Amygdala (tissue), 56 donors: ENCODE data around the gene DNAJC13.

ENCODE experiments used
- DNase-seq, 56 donors: peaks; one replicate each; lab custom pipeline; 2025; lab: John Stamatoyannopoulos, UW

Gene DNAJC13

DNA sequence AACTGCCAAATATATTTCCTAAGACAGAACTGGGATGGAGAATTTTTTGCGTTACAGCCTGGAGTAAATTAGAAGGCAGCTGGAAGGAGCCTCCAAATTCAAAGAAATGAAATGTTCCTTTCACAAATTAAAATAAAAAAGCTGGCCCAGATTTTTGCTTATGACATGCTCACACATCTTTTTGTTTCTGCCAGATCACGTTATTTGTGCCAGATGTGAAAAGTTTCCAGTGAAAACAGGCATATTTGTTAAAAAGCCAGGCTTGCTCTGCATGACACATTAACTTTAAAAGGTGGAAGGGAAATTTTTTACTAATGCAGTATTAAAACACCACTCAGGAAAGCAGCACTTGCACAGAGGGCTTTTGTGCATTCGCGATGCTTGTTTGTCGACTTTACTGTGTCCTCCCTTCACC lies 156.5 kb downstream of the DNAJC13 start:
- no peak for DNase-seq

DNA sequence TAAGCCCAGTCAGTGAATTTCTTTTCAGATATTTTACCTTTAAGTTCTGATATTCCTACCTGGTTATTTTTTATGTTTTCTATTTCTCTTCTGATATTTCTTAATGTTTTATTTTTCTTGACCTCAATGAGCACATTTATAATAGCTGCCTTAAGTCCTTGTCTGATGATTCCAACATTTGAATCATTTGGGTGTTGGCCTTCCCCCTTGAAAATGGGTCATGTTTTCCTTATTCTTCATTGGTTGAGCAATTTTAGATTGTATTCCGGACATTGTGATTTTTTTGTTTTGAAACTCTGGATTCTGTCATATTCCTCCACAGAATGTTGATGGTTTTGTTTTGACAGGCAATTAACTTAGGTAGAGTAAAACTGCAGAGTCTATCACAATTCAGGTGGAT lies 170.1 kb downstream of the DNAJC13 start:
- DNase-seq = no peak
